A673 (cell line): ENCODE data around the gene CDC42BPB. TPM values are rescaled to one million over a fixed set of nuclear protein-coding genes. Genes with fewer than 3 reads are reported as not detected.

Experiments
- BruUV-seq: library from RNA; stranded (reverse); fragments of 400-500 nt; replicated peaks from 2 replicates; lab custom pipeline; 2021; lab: Mats Ljungman, UMichigan
- CTCF ChIA-PET: fragments of 300-600 bp; sonication (Branson Sonifier 250); formaldehyde crosslinking; loops from one replicate; lab custom pipeline; 2022; ENCODE audit warnings: antibody characterized with exemption; lab: Charles Lee
- POLR2A ChIA-PET: fragments of 300-600 bp; sonication (Branson Sonifier 250); formaldehyde crosslinking; loops from one replicate; lab custom pipeline; 2022; ENCODE audit warnings: antibody characterized with exemption; ENCODE audit not compliant: low non-redundant PET; lab: Charles Lee
- DNase-seq: peaks from one replicate; pipeline ENCODE4 v3.0.0-alpha.2; 2015; ENCODE audit warnings: low spot score
- H3K27ac ChIP-seq: fragments of 200-600 bp; sonication (generic); 2 replicates; pipeline ENCODE4 v1.5.1; 2016; ENCODE audit warnings: mixed run types, low read depth, mild to moderate bottlenecking, mixed read lengths, antibody characterized with exemption, low read length; ENCODE audit not compliant: poor library complexity, severe bottlenecking
- H3K27me3 ChIP-seq: fragments of 200-600 bp; sonication (generic); replicated peaks from 2 replicates; pipeline ENCODE4 v1.6.1; 2017; ENCODE audit warnings: mixed run types, low read depth, mild to moderate bottlenecking, mixed read lengths, antibody characterized with exemption, low read length; ENCODE audit not compliant: insufficient read depth, poor library complexity
- H3K36me3 ChIP-seq: fragments of 200-600 bp; sonication (generic); 2 replicates; pipeline ENCODE4 v1.6.1; 2016; ENCODE audit warnings: mixed run types, mild to moderate bottlenecking, mixed read lengths, antibody characterized with exemption, low read length; ENCODE audit not compliant: insufficient read depth, poor library complexity, severe bottlenecking
- H3K4me1 ChIP-seq: fragments of 200-600 bp; sonication (generic); 2 replicates; pipeline ENCODE4 v1.6.1; 2017; ENCODE audit warnings: mixed run types, mild to moderate bottlenecking, mixed read lengths, antibody characterized with exemption, low read length; ENCODE audit not compliant: insufficient read depth, poor library complexity, severe bottlenecking
- H3K4me3 ChIP-seq: fragments of 200-600 bp; sonication (generic); 2 replicates; pipeline ENCODE4 v1.5.1; 2016; ENCODE audit warnings: low read depth, mixed run types, mild to moderate bottlenecking, mixed read lengths, low read length; ENCODE audit not compliant: poor library complexity, severe bottlenecking
- H3K9me3 ChIP-seq: fragments of 200-600 bp; sonication (generic); 2 replicates; pipeline ENCODE4 v1.6.1; 2016; ENCODE audit warnings: mixed run types, low read depth, mild to moderate bottlenecking, mixed read lengths, antibody characterized with exemption, low read length; ENCODE audit not compliant: poor library complexity, severe bottlenecking
- EZH2 ChIP-seq: fragments of 200-600 bp; sonication (generic); IDR thresholded peaks from 2 replicates; pipeline ENCODE4 v1.6.1; 2017; ENCODE audit warnings: borderline replicate concordance, low read depth, mild to moderate bottlenecking, mixed read lengths, antibody characterized with exemption, low read length; ENCODE audit not compliant: poor library complexity, severe bottlenecking
- intact Hi-C: fragments of 100-400 bp; cut with micrococcal nuclease; formaldehyde crosslinking; loops from one replicate; pipeline ENCODE4 v1.10.0; 2022; ENCODE audit not compliant: unreplicated experiment
- total RNA-seq: library from RNA; stranded (reverse); gene quantifications from 2 replicates; pipeline ENCODE4 v1.2.3, GENCODE V29; 2021
- TF ChIP-seq, protein P1 (sequence below): fragments of 300-800, 200-600 bp; sonication (generic); conservative IDR thresholded peaks from 2 replicates; pipeline ENCODE4 v1.5.1; 2017; ENCODE audit warnings: low read depth, mild to moderate bottlenecking, antibody characterized with exemption, low read length, moderate library complexity, mixed read lengths

Gene CDC42BPB
- total RNA-seq, 1 experiment from 2014 or later, result 103 TPM

DNA sequence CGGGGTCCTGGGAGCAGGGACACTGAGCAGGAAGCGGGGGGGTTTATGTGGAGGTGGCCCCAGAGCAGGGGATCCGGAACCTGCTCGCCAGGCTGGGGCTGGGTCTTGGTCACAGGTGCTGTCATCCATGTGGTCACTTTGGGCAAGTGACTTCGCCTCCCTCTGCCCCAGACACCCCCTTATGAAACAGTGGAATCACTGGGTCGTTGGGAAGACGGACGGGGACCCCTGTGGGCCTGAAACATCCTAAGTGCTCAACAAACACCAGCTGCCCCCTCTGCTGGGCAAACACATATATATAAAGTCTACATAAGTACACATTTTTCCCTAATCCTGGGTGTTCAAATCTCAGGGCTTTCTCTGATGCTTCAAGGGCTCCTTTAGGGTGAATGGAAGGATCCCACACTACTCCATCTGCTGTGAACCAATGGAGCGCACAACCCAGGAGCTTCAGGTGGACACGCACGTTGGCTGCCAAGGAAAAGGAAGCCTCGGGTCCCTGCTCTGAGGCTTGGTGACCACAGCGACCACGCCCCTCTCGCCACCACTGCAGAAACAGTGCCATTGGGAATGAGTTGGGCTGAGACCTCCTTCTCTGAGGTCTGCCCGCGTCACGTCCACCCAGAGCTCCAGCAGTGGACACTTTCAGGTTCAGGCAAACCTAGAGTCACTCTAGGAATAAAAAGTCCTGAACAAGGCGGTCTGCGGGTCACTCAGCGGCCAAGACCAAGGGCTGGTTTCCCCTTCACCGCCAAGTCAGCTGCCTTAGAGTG lies 54.6 kb downstream of the CDC42BPB start:
- no peak overlapping the region for H3K27ac ChIP-seq
- ChIA-PET POLR2A (no interaction called here), CTCF (no interaction called here)
- no peaks in the 10 kb centered on the region for H3K9me3 ChIP-seq
- BruUV-seq, result no TSS peak
- no peaks in the 10 kb centered on the region for H3K27me3 ChIP-seq
- no peaks in the 10 kb centered on the region for H3K4me1 ChIP-seq
- peaks cover 23% of the 10 kb centered on the region for H3K36me3 ChIP-seq
- intact Hi-C loops, result no loop called here
- TF ChIP-seq, protein P1, sequence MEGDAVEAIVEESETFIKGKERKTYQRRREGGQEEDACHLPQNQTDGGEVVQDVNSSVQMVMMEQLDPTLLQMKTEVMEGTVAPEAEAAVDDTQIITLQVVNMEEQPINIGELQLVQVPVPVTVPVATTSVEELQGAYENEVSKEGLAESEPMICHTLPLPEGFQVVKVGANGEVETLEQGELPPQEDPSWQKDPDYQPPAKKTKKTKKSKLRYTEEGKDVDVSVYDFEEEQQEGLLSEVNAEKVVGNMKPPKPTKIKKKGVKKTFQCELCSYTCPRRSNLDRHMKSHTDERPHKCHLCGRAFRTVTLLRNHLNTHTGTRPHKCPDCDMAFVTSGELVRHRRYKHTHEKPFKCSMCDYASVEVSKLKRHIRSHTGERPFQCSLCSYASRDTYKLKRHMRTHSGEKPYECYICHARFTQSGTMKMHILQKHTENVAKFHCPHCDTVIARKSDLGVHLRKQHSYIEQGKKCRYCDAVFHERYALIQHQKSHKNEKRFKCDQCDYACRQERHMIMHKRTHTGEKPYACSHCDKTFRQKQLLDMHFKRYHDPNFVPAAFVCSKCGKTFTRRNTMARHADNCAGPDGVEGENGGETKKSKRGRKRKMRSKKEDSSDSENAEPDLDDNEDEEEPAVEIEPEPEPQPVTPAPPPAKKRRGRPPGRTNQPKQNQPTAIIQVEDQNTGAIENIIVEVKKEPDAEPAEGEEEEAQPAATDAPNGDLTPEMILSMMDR, result no peak
- no peak for TF ChIP-seq EZH2
- no peak overlapping the region for H3K4me3 ChIP-seq
- DNase-seq, result no peak

DNA sequence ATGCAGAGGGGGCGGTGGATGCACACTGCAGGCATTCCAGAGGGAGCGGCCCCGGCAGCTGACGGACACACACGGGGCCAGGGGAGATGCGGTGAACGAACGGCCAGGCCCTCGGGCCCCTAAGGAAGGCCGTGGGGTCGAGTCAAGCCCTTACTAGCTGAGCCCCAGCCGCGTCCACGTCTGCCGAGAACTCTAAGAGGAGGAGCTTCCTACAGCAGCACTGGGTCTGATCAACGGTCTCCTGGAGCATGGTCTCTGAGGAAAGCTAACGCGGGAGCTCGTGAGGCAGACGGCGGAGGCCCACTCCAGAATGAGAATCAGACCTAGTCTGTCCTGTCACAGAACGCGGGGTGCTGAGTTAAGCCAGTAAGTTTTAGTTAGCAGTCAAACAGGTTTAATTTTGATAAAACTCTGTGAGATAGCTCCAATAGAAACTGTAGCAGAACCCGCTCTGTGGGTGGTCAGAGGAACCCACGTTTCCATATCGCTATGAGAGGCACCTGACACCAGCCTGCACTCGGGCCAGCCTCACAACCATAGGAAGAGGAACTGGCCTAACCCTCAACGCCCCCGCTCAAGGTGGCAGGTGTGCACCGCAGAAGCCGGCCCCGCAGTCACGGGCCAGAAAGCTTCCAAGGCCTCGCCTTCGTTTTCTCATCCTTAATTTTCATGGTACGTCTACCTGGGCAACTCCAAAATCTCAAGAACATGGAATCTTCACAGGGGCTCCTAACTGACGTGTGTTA lies 55.5 kb downstream of the CDC42BPB start:
- no peak for DNase-seq
- BruUV-seq, result no TSS peak
- Histone ChIP-seq H3K4me1 (no peaks in the 10 kb centered on the region), H3K4me3 (no peak overlapping the region), H3K9me3 (no peaks in the 10 kb centered on the region), H3K27me3 (no peaks in the 10 kb centered on the region), H3K27ac (no peak overlapping the region), H3K36me3 (peaks cover 29% of the 10 kb centered on the region)
- intact Hi-C loops, result no loop called here
- TF ChIP-seq EZH2, result no peak
- TF ChIP-seq, protein P1, result no peak
- ChIA-PET POLR2A (interaction anchor here (0.5 kb wide), 1 partner anchor 76 kb away, joined by 6 read pairs; no protein-coding TSS in a partner anchor), CTCF (no interaction called here)

DNA sequence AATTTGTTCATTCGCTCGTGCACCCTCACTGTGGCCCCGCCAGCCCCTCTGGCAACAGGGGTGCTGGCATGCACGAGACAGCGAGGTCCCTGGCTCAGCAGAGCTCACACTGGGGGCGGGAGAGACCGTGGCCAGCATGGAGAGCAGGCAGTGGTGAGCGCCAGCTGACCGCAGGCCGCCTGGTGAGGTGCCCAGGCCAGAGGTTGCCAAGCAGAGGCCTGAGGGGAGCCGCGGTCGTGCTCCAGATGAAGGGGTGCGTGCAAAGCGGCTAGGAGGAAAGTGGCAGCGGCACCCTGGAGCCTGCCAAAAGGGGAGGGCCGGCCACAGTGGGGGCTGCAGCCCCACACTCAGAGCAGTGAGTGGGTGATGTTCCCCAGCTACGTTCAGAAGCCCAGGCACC lies 56.1 kb downstream of the CDC42BPB start:
- POLR2A ChIA-PET, result interaction anchor here (0.5 kb wide), 1 partner anchor 76 kb away, joined by 6 read pairs; no protein-coding TSS in a partner anchor
- CTCF ChIA-PET, result no interaction called here
- no TSS peak for BruUV-seq

More for the DNA sequence above, 56.1 kb downstream of the CDC42BPB start:
- Histone ChIP-seq H3K9me3 (no peaks in the 10 kb centered on the region), H3K4me1 (no peaks in the 10 kb centered on the region), H3K4me3 (no peak overlapping the region), H3K27ac (no peak overlapping the region), H3K36me3 (peaks cover 29% of the 10 kb centered on the region), H3K27me3 (no peaks in the 10 kb centered on the region)
- intact Hi-C loops, result no loop called here
- TF ChIP-seq, protein P1, result no peak
- DNase-seq, result no peak
